Right lobe of liver (tissue), 6 donors: Measurements from ENCODE around the gene OPCML. TPM values are rescaled to one million over a fixed set of nuclear protein-coding genes. Genes with fewer than 3 reads are reported as not detected.

Experiments used
- ATAC-seq, 4 donors: fragments of 200-7000 bp; cut with Tn5 transposase; one replicate each; pipeline ENCODE4 v1.9.1; 2020; ENCODE audit warnings: mild to moderate bottlenecking in 4 of 4, moderate library complexity in 4 of 4
- DNase-seq, 3 donors: peaks; one replicate each; pipeline ENCODE4 v3.0.0-alpha.2; 2020
- H3K27ac ChIP-seq, 3 donors: fragments of 200-600 bp; one replicate each; pipeline ENCODE4 v1.8.0; 2022
- H3K27me3 ChIP-seq, 2 donors: fragments of 200-600 bp; one replicate each; pipeline ENCODE4 v1.8.0; 2022
- H3K36me3 ChIP-seq, 4 donors: fragments of 200-600 bp; sonication (generic) in 1 of 4; one replicate each; pipeline versions ENCODE4 v1.5.1 to v1.8.0; 2017 to 2022; ENCODE audit warnings: control low read depth in 1 of 4
- H3K4me1 ChIP-seq, 4 donors: fragments of 200-600 bp; sonication (generic) in 1 of 4; one replicate each; pipeline versions ENCODE4 v1.5.1 to v1.8.0; 2017 to 2022; ENCODE audit warnings: control low read depth in 1 of 4
- H3K4me3 ChIP-seq, 3 donors: fragments of 200-600 bp; one replicate each; pipeline ENCODE4 v1.8.0; 2022
- H3K9me3 ChIP-seq, 4 donors: fragments of 200-600 bp; sonication (generic) in 1 of 4; one replicate each; pipeline versions ENCODE4 v1.5.1 to v1.8.0; 2017 to 2022; ENCODE audit warnings: control low read depth in 1 of 4
- POLR2A ChIP-seq: fragments of 450-650 bp; IDR thresholded peaks from one replicate; pipeline ENCODE4 v1.6.1; 2017; ENCODE audit warnings: antibody characterized with exemption, mild to moderate bottlenecking
- WGBS: methylation state at CpG from one replicate; pipeline ENCODE4 v1.1.6; 2018; ENCODE audit warnings: low coverage, low lambda C conversion rate; ENCODE audit not compliant: insufficient coverage; ENCODE audit errors: missing lambda C conversion rate; 5-methylcytosine and 5-hydroxymethylcytosine counted together
- intact Hi-C, 2 donors: fragments of 100-400 bp; cut with DNase I; formaldehyde crosslinking; loops; one replicate each; pipeline versions ENCODE4 v1.11.2 to v1.14.1; 2022
- total RNA-seq, 6 experiments: library from RNA; depleted of rRNA in 2 of 6; stranded (reverse); fragments of >200 nt in 2 of 6; fragmentation: NEBNext Ultra II Directional in 3 of 6; extraction: Animal tissue kit (Norgen Biotek cat#: 25700) in 3 of 6; gene quantifications; one replicate each; pipeline versions ENCODE4 v1.1.0 to v1.2.4, GENCODE V29; 2016 to 2023
- TF ChIP-seq, protein P1 (sequence below), 4 donors: fragments of 200-600 bp in 3 of 4; fragments of 450-650 bp in 1 of 4; IDR thresholded peaks; one replicate each; pipeline versions ENCODE4 v1.5.1 to v1.8.0; 2016 to 2022; ENCODE audit warnings: antibody characterized with exemption in 4 of 4, mild to moderate bottlenecking in 2 of 4
- donor health status: DM: no; HTN: yes; CAD: no.
- donor health status: DM: no; HTN: no; CAD: no.
- donor health status: DM: no; HTN: no; CAD: no.
- donor health status: DM: no; HTN: yes; CAD: no.
- donor health status: DM: no; HTN: yes; CAD: no.

OPCML gene
- total RNA-seq, 6 experiments from 2014 or later, result 0.11 TPM; not detected in 5

DNA sequence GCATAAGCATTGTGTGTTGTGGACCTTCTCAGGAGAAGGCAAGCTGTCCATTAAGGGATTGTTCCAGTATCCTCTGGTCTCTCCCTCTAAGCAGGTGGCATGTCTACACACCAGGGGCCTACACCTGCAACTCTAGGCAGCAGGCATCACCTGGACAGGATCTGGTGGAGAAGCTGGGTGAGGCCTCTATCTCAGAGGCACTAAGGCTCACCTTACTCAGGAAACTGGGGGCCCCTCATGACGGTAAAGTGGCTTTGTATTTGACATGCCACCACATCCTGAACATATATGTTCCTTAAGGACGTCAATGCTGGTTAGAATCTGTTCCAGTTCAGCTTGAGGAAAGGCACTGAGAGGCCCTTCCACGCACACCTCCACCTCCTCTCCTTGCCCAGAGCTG lies 891.3 kb downstream of the OPCML start:
- no peak for TF ChIP-seq POLR2A
- TF ChIP-seq, protein P1, sequence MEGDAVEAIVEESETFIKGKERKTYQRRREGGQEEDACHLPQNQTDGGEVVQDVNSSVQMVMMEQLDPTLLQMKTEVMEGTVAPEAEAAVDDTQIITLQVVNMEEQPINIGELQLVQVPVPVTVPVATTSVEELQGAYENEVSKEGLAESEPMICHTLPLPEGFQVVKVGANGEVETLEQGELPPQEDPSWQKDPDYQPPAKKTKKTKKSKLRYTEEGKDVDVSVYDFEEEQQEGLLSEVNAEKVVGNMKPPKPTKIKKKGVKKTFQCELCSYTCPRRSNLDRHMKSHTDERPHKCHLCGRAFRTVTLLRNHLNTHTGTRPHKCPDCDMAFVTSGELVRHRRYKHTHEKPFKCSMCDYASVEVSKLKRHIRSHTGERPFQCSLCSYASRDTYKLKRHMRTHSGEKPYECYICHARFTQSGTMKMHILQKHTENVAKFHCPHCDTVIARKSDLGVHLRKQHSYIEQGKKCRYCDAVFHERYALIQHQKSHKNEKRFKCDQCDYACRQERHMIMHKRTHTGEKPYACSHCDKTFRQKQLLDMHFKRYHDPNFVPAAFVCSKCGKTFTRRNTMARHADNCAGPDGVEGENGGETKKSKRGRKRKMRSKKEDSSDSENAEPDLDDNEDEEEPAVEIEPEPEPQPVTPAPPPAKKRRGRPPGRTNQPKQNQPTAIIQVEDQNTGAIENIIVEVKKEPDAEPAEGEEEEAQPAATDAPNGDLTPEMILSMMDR (IDR thresholded peaks at IDR 0.05), result no peak
- H3K4me3 ChIP-seq, result no peak overlapping the region
- intact Hi-C loops, result no loop called here
- H3K27me3 ChIP-seq, result no peaks in the 10 kb centered on the region
- DNase-seq (no peak), ATAC-seq (no peak)
- no peak overlapping the region for H3K27ac ChIP-seq
- no peaks in the 10 kb centered on the region for H3K9me3 ChIP-seq
- H3K4me1 ChIP-seq, result no peaks in the 10 kb centered on the region
- H3K36me3 ChIP-seq, result no peaks in the 10 kb centered on the region
- 60% methylated on average over 1 of the region's 3 CpGs for WGBS

DNA sequence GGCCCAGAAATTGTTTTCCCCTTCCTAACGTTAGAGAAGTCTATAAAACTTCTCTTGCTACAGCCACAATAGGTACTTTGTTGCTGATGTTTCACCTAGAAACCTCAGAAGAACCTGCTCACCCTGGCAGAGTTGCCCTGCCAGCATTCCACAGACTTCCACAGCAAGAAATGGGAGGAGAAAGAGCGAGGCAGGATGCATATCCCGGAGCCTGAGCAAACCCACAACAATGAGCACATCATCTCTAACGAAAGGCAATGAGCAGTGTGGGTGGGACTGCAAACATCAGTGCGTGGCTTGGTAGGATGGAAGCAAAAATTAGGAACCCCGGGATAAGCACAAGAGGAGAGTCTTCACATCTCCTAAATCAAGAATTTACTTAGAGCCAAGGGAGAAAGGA lies 892.3 kb downstream of the OPCML start:
- DNase-seq (no peak), ATAC-seq (no peak)
- H3K27ac ChIP-seq, result no peak overlapping the region
- intact Hi-C loops, result no loop called here
- H3K9me3 ChIP-seq, result no peaks in the 10 kb centered on the region
- H3K36me3 ChIP-seq, result no peaks in the 10 kb centered on the region
- no peak overlapping the region for H3K4me3 ChIP-seq
- TF ChIP-seq POLR2A, result no peak
- TF ChIP-seq, protein P1 (IDR thresholded peaks at IDR 0.05), result no peak
- H3K4me1 ChIP-seq, result no peaks in the 10 kb centered on the region
- no peaks in the 10 kb centered on the region for H3K27me3 ChIP-seq
- WGBS, result 83% methylated on average over 6 of the region's 6 CpGs

DNA sequence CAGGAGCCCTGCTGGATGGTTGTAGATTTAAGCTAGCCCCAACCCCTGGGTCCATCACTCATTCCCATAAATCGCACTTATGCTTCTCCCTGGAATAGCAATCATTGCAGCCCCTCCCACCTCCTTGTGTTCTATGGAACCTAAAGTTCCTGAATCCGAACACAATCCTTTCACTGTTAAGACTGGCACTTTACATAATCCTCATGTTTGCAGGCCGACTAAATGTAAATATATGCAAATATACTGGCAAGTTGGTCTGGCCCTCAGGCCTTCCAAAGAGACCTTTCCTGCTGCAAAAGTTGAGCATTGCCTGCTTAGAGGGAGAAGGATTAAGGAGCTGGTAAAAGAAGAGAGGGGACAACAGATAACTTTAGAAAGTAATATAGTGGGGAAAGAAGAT lies 892.9 kb downstream of the OPCML start:
- Histone ChIP-seq H3K4me3 (no peak overlapping the region), H3K36me3 (no peaks in the 10 kb centered on the region), H3K27ac (no peak overlapping the region), H3K4me1 (no peaks in the 10 kb centered on the region), H3K27me3 (no peaks in the 10 kb centered on the region), H3K9me3 (no peaks in the 10 kb centered on the region)
- ATAC-seq (no peak), DNase-seq (no peak)
- WGBS, result 51% methylated on average over 3 of the region's 3 CpGs
- no peak for TF ChIP-seq POLR2A
- TF ChIP-seq, protein P1 (IDR thresholded peaks at IDR 0.05), result no peak
- intact Hi-C loops, result no loop called here

DNA sequence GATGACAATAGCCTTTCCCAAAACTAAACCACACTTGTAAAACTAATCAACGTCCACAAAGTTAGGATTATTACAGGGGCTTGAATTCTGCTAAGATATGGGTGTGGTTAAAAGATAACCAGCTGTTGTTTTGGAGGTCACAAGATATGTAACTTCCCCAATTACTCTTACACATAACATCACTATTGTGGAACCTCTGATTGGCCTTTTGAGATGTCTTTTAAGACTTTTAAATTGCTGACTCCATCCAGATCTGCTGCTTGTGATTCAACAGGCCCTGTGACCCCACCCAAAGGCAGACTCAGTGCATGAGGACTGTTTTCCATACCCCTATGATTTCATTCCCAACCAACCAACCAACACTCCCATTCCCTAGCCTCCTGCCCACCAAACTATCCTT lies 893.9 kb downstream of the OPCML start:
- ATAC-seq, result no peak
- Histone ChIP-seq H3K4me3 (no peak overlapping the region), H3K36me3 (no peaks in the 10 kb centered on the region), H3K27me3 (no peaks in the 10 kb centered on the region), H3K9me3 (no peaks in the 10 kb centered on the region), H3K27ac (no peak overlapping the region), H3K4me1 (no peaks in the 10 kb centered on the region)
- 18% methylated on average over 1 of the region's 1 CpG for WGBS
- intact Hi-C loops, result no loop called here
- no peak for TF ChIP-seq POLR2A
- DNase-seq, result no peak

DNA sequence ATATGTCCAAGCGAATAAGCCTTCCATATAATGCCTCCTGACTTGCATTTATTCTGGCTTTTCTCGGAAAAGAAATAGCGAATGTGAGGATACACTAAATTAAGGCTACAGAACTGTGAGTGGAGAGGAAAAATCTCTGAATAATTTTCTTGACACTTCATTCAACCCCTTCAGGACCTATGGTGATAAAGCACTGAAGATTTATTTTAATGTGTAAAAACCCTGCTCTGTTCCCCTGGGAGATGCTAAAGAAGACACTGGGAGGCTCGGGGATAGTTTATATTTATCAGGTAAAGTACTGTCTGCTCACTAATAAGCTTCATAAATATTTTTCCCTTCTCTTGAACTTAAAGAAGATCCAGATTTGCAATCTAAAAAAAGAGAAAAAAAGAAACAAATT lies 895.8 kb downstream of the OPCML start:
- TF ChIP-seq POLR2A, result no peak
- TF ChIP-seq, protein P1 (IDR thresholded peaks at IDR 0.05), result no peak
- H3K27me3 ChIP-seq, result no peaks in the 10 kb centered on the region
- no peak overlapping the region for H3K27ac ChIP-seq
- no peak for ATAC-seq
- H3K4me1 ChIP-seq, result no peaks in the 10 kb centered on the region
- 85% methylated on average over 4 of the region's 4 CpGs for WGBS
- peaks cover 0 to 2% (median 0%) of the 10 kb centered on the region in 4 donors for H3K9me3 ChIP-seq
- no peak overlapping the region for H3K4me3 ChIP-seq
- no peaks in the 10 kb centered on the region for H3K36me3 ChIP-seq
- no peak for DNase-seq
- intact Hi-C loops, result no loop called here
